Measurements from ENCODE around the gene NGEF.

- TF ChIP-seq, protein P1, sequence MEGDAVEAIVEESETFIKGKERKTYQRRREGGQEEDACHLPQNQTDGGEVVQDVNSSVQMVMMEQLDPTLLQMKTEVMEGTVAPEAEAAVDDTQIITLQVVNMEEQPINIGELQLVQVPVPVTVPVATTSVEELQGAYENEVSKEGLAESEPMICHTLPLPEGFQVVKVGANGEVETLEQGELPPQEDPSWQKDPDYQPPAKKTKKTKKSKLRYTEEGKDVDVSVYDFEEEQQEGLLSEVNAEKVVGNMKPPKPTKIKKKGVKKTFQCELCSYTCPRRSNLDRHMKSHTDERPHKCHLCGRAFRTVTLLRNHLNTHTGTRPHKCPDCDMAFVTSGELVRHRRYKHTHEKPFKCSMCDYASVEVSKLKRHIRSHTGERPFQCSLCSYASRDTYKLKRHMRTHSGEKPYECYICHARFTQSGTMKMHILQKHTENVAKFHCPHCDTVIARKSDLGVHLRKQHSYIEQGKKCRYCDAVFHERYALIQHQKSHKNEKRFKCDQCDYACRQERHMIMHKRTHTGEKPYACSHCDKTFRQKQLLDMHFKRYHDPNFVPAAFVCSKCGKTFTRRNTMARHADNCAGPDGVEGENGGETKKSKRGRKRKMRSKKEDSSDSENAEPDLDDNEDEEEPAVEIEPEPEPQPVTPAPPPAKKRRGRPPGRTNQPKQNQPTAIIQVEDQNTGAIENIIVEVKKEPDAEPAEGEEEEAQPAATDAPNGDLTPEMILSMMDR (IDR thresholded peaks at IDR 0.05; ENCODE audit: insufficient read depth, low read depth, low read length) = no peak
- TF ChIP-seq EZH2 (IDR thresholded peaks at IDR 0.05; ENCODE audit: insufficient read depth, low read length) = no peak
Observed at GRCh38 chr2:232843834-232844233, 169.2 kb downstream of the NGEF start.
